Stimulated activated CD8-positive, alpha-beta memory T cell treated with anti-CD3 and anti-CD28 coated beads, Interleukin-12 subunit alpha, Interleukin-12 subunit beta, amount 100 ng/mL, for 1 hour (primary cell): Measurements from ENCODE around the gene TRPV4.
"Not testable (repeated sequence)": the region's sequence is repeated elsewhere in the genome, so short reads cannot be mapped to it uniquely, and the experiment has no call there.

ENCODE experiments used
- DNase-seq: peaks from one replicate; pipeline ENCODE4 v3.0.0-alpha.2; 2020; ENCODE audit warnings: low read depth

The TRPV4 gene

DNA sequence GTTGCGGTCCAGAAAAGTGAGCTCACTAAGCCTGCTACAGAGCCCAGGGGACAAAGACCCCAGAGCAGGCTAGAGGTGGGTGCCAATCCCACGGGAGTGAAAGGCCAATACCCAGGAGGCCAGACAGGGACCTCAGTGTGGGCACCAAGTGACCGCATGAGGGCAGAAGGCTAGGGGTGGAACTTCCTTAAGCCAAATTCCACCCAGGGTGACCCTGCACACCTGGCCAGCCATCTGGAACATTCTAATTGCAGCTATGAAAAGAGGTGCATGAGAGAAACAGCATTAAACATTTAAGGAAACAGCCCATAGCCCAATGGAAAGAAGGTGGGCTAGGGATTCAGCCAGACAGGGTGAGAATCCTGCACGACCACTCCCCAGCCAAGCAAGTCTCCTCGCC is 27.8 kb upstream of the TRPV4 start:
- DNase-seq: no peak

- no peak for DNase-seq
Measured at GRCh38 chr12:109858764-109859163, 25.6 kb upstream of the TRPV4 start.

DNA sequence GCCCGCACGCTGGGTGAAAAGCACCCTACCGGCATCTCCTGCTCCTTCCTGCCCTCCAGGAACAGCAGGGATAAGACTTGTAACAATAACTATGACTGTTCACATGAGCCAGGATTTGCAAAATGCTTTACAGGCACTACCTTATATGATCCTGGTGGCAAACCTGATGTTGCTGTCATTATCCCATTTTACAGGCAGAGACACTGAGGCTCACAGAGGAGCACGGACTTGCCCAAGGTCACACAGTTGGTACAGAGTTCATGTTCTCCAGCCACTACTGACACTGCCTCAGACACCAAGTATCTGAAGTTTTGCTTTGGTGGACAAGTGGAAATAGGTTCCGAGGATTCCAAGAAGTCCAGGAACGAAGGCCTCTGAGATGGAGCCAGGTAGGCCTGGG is 24.5 kb upstream of the TRPV4 start:
- no peak for DNase-seq

GRCh38 chr12:109855377-109855776 is 22.2 kb upstream of the TRPV4 start:
- no peak for DNase-seq

- not testable (repeated sequence) for DNase-seq
Measured at GRCh38 chr12:109850518-109850917, 17.3 kb upstream of the TRPV4 start.

DNA sequence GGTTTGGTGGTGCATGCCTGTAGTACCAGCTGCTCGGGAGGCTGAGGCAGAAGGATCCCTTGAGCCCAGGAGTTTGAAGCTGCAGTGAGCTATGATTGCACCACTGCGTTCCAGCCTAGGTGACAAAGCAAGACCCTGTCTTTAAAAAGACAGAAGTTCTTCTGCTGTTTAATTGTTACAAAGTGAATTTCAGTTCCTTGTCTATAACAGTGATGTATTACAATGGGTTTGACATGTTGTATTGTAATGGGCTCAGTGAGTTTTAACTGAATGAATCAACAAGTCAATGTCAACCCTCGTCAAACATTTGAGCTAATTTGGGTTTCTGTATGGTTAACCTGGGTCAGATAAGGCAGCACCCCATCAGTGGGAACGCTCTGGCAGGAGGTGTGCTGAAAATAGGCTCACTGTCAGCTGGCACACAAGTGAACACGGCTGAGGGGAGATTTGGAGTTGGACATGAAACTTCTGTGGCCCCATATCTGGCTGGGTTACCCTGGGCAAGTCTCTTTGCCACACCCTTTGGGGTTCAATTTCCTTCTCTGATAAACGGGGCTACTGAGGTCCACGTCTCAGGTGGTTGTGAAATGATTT is 14.0 kb upstream of the TRPV4 start:
- DNase-seq: no peak

DNA sequence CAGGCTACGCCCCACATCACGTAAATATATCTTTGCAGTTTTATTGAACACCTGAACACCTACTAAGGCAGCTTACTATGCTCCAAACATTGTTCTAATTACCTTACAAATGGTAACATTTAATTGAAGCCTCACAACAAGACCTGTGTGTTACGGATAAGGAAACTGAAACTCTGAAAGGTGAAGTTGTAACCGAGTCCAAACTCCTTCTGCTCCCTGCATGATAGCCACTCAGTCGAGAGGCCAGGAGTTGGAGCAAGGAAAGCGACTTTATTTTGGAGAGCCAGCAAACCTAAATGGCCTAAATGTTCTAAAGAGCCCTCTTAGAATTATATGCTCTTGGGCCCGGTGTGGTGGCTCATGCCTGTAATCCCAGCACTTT is 12.6 kb upstream of the TRPV4 start:
- DNase-seq: no peak

DNA sequence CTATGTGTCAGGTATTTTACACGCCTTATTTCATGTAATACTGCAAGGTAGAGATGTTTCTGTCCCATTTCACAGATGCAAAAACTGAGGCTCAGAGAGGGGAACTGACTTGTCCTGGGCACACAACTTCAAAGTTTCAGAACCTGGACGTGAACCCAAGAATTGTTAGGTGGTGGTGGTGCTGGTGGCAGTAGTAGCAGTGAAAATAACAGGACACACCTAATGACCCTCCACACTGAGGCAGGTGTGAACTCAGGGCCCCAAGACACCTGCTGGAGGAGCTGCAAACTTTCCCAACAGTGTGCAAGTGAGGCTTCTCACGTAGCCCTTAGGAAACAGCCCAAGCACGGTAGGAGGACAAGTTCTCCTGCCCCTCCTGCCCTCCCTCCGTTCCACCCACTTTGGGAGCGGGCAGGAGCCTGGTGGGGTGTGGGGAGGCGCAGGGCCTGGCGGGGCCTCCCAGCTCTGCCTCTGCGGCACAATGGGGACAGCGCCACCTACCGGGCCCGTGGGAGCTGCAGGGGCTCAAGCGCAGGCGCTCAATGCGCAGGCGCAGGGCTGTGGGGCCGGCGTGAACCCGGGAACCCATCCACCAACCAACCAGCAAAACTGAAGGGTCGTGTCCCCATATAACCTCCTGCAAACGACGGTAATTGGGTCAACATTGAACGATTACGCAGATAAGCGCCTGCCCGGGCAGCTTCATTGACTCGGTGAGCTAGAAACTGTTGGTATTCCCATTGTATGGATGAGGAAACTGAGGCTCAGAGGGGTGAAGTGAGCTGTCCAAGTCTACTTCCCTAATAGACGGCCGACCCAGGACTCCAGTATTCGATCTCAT is 12.0 kb upstream of the TRPV4 start:
- DNase-seq: peak; percentile 81

- no peak for DNase-seq
Measured at GRCh38 chr12:109844091-109844490, 10.9 kb upstream of the TRPV4 start.

DNA sequence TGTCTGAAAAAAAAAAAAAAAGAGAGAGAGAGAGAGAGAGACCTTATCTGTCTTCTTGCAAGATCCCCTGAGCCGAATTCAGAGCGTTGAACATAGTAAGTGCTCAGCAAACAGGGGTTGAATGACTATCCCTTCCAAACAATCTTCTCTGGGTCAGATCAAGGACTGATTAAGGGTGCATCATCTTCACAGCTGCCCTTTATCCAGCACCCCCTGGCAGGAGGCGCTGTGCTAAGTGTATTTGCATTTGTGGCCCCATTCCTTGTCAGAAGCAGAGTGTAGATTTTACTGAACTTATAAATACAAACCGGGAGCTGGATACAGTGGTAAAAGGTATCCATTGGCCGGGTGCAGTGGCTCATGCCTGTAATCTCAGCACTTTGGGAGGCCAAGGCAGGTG is 8.8 kb upstream of the TRPV4 start:
- no peak for DNase-seq

DNA sequence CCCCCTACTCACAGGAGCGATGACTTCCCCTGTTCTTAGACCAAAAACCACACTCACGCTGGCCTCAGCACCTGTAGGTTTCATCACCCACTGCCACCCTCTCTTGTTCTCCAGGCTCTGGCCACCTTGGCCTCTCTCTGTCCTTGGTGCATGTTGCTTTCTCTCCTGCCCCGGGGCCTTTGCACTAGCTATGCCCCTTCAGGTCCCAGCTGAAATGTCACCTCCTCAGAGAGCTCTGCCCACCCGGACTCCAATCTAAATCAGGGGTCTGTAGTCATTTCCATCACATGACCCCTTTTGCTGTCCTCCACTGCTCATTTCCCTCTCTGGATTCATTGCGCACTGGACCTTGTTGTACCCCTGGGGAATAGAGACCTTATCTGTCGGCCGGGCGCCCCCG is 8.2 kb upstream of the TRPV4 start:
- no peak for DNase-seq

- no peak for DNase-seq
Measured at GRCh38 chr12:109840305-109841074, 7.3 kb upstream of the TRPV4 start.

GRCh38 chr12:109839444-109839843 is 6.2 kb upstream of the TRPV4 start:
- no peak for DNase-seq

- DNase-seq: no peak
Measured at GRCh38 chr12:109836916-109837315, 3.7 kb upstream of the TRPV4 start.

DNA sequence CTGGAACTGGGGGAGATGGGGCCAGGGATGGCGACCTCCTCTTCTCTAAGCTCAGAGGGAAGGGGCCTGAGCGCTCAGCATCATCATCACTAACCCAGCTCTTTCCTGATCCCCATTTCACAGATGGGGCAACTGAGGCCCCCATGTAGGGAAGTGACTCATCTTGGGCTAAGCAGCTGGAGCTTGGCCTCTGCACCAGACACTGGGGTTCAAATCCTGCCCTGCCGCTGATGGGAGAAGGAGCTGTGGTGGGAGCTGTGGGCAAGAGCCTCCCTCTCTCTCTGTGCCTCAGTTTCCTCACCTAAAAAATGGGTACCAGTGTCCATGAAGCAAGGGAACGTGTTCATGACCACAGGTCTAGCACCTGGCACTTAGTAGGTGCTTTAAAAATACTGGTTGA is 2.6 kb upstream of the TRPV4 start:
- no peak for DNase-seq

DNA sequence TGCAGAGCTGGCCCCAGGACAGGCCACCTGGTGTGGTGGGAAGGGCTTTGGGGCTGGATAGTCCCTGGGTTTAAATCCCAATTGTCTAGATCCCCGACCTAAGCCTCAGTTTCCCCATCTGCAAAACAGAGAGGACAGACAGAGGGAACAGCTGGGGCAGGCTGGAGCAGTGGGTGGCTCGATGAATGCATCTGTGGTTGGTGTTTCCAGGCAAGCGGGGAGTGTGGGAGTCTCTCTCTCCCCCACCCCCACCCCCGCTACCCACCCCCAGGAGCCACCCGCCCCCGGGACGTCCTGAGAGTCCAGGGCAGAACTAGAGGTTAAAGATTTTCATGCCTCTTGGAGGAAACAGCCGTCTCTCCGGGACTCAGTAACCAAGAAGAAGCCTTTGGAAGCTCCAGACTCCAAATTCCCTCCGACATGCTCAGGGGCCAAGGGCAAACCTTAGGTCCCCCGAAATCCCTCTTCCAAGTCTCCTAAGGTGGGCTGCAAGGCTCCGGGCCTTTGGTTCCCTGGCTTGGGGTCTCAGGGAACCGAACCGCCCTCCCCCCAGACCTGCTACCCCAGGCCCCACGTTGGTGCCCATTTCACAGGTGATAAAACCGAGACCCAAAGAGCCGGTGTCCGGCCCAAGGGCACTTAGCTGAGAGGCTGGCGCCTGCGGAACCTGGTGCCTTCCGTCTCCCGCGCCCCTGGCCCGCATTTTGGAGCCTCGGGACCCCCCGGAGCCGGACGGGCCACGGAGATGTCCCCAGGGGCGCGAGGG is 474 bp downstream of the TRPV4 start:
- no peak for DNase-seq

DNA sequence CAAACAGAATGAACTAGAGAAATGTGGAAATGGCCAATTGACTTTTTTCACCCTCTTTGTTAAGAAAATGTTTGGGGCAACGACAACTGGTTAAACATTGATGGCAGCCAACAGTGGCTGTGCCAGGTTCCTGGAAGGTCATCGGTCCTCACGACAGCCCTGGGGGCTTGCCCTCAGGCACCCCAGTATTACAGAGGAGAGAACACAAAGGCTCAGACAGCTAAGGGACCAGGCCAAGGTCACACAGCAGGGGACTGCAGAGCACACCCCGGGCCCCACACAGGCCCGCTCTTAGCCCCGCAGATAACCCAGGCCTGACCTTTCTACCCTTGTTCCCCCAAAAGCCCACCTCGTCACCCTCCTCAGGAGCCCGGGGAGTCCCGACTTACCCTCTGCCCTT is 1.3 kb downstream of the TRPV4 start:
- no peak for DNase-seq

- DNase-seq: no peak
Measured at GRCh38 chr12:109831365-109831764, 1.8 kb downstream of the TRPV4 start.

DNA sequence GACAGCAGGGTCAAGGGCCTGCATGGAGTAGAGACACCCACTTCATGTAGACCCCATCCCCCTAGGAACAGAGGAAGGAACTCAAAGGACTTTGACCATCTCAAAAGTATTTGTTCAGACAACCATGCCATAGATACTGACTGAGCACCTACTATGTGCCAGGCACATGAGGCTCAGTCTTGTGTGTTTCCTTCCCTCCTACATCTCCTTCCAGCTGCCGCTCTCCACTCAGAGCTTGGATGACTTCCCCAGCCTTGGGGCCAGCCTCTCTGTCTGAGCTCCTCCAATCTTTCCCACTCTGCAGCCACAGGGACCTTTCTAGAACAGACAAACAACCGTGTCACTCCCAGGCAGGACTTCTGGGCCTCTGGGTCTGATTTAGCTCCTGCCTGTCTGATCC is 2.5 kb downstream of the TRPV4 start:
- no peak for DNase-seq

DNA sequence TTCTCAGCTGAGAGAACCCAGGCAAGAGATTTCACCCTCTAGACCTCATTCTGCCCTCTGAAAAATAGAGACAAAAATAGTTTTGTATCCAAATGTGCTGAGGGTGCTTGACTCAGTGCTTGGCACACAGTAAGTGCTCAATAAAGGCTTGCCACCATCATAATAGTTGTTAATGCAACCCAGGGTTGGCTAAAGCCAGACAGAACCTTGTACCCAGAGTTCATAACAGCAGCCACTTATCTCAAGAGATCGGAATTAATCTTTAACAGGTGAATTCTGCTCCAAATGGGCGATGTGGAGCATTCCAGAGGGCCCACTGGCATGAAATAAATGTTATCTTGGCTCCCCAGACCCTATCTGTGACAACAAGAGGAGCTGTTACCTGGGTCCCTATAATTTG is 2.9 kb downstream of the TRPV4 start:
- no peak for DNase-seq

DNA sequence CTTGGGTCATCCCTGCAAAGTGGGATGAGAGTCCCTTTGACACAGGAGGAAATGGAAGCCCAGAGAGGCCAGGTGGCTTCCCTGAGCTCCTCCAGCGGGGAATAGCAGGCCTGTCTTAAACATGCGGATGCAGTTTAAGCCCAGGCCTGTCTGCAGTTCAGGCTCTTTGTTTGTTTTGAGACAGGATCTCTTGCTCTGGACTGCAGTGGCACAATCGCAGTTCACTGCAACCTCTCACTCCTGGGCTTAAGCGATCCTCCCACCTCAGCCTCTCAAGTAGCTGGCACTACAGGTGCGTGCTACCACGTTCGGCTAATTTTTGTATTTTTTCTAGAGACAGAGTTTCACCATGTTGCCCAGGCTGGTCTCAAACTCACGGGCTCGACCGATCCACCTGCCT is 3.5 kb downstream of the TRPV4 start:
- no peak for DNase-seq

- DNase-seq: no peak
Measured at GRCh38 chr12:109828754-109829511, 4.3 kb downstream of the TRPV4 start.
